ENCODE results near the gene C19orf81. TPM values are rescaled to one million over a fixed set of nuclear protein-coding genes. Genes with fewer than 3 reads are reported as not detected.

C19orf81 gene
- total and polyA plus RNA-seq, 2 of the 8 experiments (the other 6 are each of a cell fraction or from before 2014, with no cell fraction given), result 11.7 to 13.0 TPM

- TF ChIP-seq CHD7 (IDR thresholded peaks at IDR 0.05; ENCODE audit: insufficient replicate concordance, low read length) (no peak), KDM1A (IDR thresholded peaks at IDR 0.05; ENCODE audit: borderline replicate concordance, low read length) (no peak), SAP30 (IDR thresholded peaks at IDR 0.05; ENCODE audit: insufficient read depth, insufficient replicate concordance, low read length) (no peak), ATF2 (IDR thresholded peaks at IDR 0.05; ENCODE audit: low read length) (no peak), SIRT6 (IDR thresholded peaks at IDR 0.05; ENCODE audit: low read length) (no peak), NRF1 (IDR thresholded peaks at IDR 0.05; ENCODE audit: low read depth, low read length) (no peak), BRCA1 (IDR thresholded peaks at IDR 0.05; ENCODE audit: low read depth, low read length) (no peak)
Measured at GRCh38 chr19:50639121-50640112, 9.8 kb upstream of the C19orf81 start, which contains the start of gene SYT3 (continued).
